ENCODE data around the gene PXMP2.
"Not testable (repeated sequence)": the region's sequence is repeated elsewhere in the genome, so short reads cannot be mapped to it uniquely, and the experiment has no call there.

PXMP2 gene

DNA sequence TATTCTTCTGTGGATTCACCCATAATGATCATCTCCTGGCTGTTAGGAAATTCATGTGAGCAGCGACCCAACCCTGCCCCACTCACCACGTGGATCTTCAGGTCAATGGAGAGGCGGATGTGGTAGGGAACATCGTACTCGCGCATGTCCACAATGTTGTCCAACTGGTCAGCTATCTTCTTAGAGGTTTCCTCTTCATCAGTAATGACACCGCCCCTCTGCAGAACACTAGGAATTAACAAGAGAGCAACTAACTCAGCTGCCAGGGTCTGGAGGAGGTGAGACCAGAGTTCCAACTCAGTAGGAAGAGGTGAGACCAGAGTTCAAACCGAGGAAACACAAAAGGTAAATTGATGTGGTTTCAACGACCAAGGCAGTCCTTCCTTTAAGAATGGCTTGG is 9.9 kb upstream of the PXMP2 start:
- FAIRE-seq (no peak), DNase-seq (ENCODE audit: insufficient read length, low spot score) (no peak)

DNA sequence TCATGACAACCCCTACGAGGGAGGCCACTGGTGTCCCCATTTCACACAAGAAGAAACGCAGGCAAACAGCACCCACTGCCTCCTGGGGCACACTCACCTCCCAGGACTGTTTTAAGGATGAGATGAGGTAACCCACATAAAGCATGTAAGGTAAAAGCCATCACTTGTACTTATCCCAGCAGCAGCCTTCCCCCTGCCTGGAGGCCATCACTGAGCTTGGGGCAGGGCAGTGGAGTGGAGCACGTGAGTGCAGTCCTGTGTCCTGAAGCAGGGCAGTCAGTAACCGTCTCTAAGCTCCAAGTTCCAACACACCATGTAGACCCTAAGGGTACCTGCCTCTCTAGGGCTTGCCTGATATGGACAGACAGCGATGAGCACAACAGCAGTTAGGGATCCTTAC is 2.0 kb upstream of the PXMP2 start:
- FAIRE-seq (no peak), DNase-seq (ENCODE audit: insufficient read length, low spot score) (no peak)
- TF ChIP-seq, protein P1, sequence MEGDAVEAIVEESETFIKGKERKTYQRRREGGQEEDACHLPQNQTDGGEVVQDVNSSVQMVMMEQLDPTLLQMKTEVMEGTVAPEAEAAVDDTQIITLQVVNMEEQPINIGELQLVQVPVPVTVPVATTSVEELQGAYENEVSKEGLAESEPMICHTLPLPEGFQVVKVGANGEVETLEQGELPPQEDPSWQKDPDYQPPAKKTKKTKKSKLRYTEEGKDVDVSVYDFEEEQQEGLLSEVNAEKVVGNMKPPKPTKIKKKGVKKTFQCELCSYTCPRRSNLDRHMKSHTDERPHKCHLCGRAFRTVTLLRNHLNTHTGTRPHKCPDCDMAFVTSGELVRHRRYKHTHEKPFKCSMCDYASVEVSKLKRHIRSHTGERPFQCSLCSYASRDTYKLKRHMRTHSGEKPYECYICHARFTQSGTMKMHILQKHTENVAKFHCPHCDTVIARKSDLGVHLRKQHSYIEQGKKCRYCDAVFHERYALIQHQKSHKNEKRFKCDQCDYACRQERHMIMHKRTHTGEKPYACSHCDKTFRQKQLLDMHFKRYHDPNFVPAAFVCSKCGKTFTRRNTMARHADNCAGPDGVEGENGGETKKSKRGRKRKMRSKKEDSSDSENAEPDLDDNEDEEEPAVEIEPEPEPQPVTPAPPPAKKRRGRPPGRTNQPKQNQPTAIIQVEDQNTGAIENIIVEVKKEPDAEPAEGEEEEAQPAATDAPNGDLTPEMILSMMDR (IDR thresholded peaks at IDR 0.05; ENCODE audit: insufficient read depth, missing control alignments): no peak

More for the DNA sequence above, 9.9 kb upstream of the PXMP2 start:
- TF ChIP-seq, protein P1 (IDR thresholded peaks at IDR 0.05; ENCODE audit: insufficient read depth, missing control alignments): no peak

DNA sequence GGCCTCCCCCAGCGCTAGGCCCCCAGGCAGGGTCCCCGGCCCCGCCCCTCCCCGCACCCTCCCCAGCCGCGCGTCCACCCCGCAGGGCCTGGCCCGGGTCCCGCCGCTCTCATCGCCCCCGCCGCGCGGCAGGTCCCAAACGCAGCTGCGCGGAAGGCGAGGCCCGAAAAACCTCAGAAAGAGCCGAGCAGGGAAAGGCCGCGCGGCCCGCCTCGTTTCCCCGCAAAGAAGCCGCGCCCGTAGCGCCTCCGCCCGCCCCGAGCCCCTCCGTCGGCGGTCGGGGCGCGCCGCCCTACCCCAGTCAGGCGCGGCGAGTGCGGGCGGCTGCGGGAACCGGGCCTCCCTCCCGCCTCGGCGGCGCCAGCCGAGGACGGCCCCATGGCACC is 569 bp upstream of the PXMP2 start:
- DNase-seq (ENCODE audit: insufficient read length, low spot score) (no peak), FAIRE-seq (no peak)
- TF ChIP-seq, protein P1 (IDR thresholded peaks at IDR 0.05; ENCODE audit: insufficient read depth, missing control alignments): no peak

DNA sequence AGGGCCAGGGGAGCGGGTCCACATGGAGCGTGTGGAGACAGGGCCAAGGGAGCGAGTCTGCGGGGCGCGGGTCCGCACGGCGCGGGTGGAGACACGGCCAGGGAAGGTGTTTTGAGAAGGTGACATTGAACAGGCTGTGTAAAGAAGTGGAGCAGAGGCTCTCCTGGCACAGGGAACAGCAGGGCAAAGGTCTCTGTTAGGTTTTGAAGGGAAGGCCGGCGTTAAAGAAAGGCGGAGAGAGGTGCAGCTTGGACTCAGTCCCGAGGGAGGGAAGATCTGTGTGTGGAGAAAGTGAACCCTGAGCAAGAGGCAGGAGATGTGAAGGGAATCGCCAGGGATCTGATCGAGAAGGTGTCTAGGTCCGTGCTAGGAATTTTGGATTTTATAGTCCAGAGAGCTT is 1.8 kb downstream of the PXMP2 start:
- DNase-seq (ENCODE audit: insufficient read length, low spot score) (no peak), FAIRE-seq (no peak)
- TF ChIP-seq, protein P1 (IDR thresholded peaks at IDR 0.05; ENCODE audit: insufficient read depth, missing control alignments): no peak

DNA sequence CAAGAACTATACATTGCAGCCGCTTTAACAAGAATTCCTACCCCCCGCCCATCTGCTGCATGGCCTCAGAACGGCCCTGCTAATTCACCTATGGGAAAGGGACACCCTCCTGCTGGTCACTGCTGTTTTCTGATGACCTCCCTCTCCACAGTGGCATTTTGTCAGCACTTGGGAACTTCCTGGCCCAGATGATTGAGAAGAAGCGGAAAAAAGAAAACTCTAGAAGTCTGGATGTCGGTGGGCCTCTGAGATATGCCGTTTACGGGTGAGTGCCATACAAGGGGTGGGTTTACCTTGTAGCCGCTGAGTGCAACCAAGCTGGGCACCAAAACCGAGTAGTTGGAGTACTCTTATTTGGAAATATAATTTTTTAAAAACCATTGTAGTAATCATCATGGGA is 2.7 kb downstream of the PXMP2 start:
- DNase-seq (ENCODE audit: insufficient read length, low spot score): no peak
- TF ChIP-seq, protein P1 (IDR thresholded peaks at IDR 0.05; ENCODE audit: insufficient read depth, missing control alignments): no peak
- no peak for FAIRE-seq

DNA sequence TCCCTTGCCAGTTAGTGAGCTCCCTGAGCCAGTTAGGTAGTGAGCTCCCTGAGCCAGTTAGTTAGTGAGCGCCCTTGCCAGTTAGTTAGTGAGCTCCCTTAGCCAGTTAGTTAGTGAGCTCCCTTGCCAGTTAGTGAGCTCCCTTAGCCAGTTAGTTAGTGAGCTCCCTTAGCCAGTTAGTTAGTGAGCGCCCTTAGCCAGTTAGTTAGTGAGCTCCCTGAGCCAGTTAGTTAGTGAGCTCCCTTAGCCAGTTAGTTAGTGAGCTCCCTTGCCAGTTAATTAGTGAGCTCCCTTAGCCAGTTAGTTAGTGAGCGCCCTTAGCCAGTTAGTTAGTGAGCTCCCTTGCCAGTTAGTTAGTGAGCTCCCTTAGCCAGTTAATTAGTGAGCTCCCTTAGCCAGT is 4.6 kb downstream of the PXMP2 start:
- not testable (repeated sequence) for FAIRE-seq; DNase-seq (ENCODE audit: insufficient read length, low spot score)

DNA sequence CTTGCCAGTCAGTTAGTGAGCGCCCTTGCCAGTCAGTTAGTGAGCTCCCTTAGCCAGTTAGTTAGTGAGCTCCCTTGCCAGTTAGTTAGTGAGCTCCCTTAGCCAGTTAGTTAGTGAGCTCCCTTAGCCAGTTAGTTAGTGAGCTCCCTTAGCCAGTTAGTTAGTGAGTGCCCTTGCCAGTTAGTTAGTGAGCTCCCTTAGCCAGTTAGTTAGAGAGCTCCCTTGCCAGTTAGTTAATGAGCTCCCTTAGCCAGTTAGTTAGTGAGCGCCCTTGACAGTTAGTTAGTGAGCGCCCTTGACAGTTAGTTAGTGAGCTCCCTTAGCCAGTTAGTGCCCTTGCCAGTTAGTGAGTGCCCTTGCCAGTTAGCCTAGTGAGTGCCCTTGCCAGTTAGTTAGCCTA is 7.5 kb downstream of the PXMP2 start:
- not testable (repeated sequence) for FAIRE-seq

DNA sequence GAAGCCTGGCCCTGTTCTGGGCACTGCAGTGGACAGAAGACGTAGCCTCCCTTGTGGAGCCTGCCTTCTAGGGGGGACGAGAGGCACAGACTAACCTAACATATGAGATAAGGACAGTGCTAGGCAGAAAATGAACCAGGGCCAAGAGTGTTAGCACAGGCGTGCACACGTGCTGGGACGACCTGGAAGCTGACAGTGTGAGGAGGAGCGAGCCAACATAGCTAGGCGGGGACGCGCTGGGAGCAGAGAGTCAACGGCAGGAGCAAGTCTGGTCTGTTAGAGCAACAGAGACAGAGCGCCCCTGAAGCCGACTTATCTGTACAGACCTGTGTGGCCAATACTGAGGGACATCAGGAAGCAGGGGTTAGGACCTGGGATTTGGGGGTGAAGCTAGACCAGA is 8.0 kb downstream of the PXMP2 start:
- TF ChIP-seq, protein P1 (IDR thresholded peaks at IDR 0.05; ENCODE audit: insufficient read depth, missing control alignments): no peak
- FAIRE-seq (no peak), DNase-seq (ENCODE audit: insufficient read length, low spot score) (no peak)

More for the DNA sequence above, 7.5 kb downstream of the PXMP2 start:
- DNase-seq (ENCODE audit: insufficient read length, low spot score): not testable (repeated sequence)

All from D721Med (cell line).